ENCODE data around the gene GSTK1.
"Not testable (repeated sequence)": the region's sequence is repeated elsewhere in the genome, so short reads cannot be mapped to it uniquely, and the experiment has no call there.

The GSTK1 gene

GRCh38 chr7:143261901-143262300, 1.3 kb upstream of the GSTK1 start (continued):
- TF ChIP-seq CREB5 (CRISPR knock-in tag; IDR thresholded peaks at IDR 0.05; ENCODE audit: low read depth) (no peak), POU6F1 (CRISPR knock-in tag; IDR thresholded peaks at IDR 0.05; ENCODE audit: borderline replicate concordance, low read depth) (no peak), SNAI2 (CRISPR knock-in tag; IDR thresholded peaks at IDR 0.05) (no peak), ZNF70 (CRISPR knock-in tag; IDR thresholded peaks at IDR 0.05) (no peak), ZC3H10 (CRISPR knock-in tag; IDR thresholded peaks at IDR 0.05) (no peak)

GRCh38 chr7:143264196-143264568, 941 bp downstream of the GSTK1 start:
- not testable (repeated sequence) for ATAC-seq

GRCh38 chr7:143265017-143265693, 1.9 kb downstream of the GSTK1 start:
- TF ChIP-seq ZNF70 (CRISPR knock-in tag; IDR thresholded peaks at IDR 0.05), result no peak
- TF ChIP-seq ZFP3 (CRISPR knock-in tag; IDR thresholded peaks at IDR 0.05), result no peak
- no peak for TF ChIP-seq CREB5 (CRISPR knock-in tag; IDR thresholded peaks at IDR 0.05; ENCODE audit: low read depth)
- no peak for TF ChIP-seq PATZ1 (CRISPR knock-in tag; IDR thresholded peaks at IDR 0.05; ENCODE audit: borderline replicate concordance)
- TF ChIP-seq TSHZ2 (CRISPR knock-in tag; IDR thresholded peaks at IDR 0.05), result no peak
- TF ChIP-seq PPARA (CRISPR knock-in tag; IDR thresholded peaks at IDR 0.05; ENCODE audit: borderline replicate concordance), result no peak
- TF ChIP-seq ZFP30 (CRISPR knock-in tag; IDR thresholded peaks at IDR 0.05), result no peak
- TF ChIP-seq OSR1 (CRISPR knock-in tag; IDR thresholded peaks at IDR 0.05), result no peak
- TF ChIP-seq CSDC2 (CRISPR knock-in tag; IDR thresholded peaks at IDR 0.05), result no peak
- no peak for TF ChIP-seq ZNF8 (CRISPR knock-in tag; IDR thresholded peaks at IDR 0.05)
- no peak for TF ChIP-seq ZC3H10 (CRISPR knock-in tag; IDR thresholded peaks at IDR 0.05)
- no peak for TF ChIP-seq CSRNP3 (CRISPR knock-in tag; IDR thresholded peaks at IDR 0.05)
- TF ChIP-seq BACH2 (CRISPR knock-in tag; IDR thresholded peaks at IDR 0.05; ENCODE audit: borderline replicate concordance), result no peak

GRCh38 chr7:143269251-143269650, 6.0 kb downstream of the GSTK1 start:
- TF ChIP-seq ISL1 (CRISPR knock-in tag; IDR thresholded peaks at IDR 0.05), result no peak
- no peak for ATAC-seq

More at GRCh38 chr7:143265017-143265693, 1.9 kb downstream of the GSTK1 start:
- no peak for ATAC-seq
